ACHN (cell line): Measurements from ENCODE around the gene ANKFY1.

Source experiments
- DNase-seq: peaks from one replicate; pipeline ENCODE4 v3.0.0-alpha.2; 2015
- in situ Hi-C: cut with HindIII; loops from 2 replicates; pipeline ENCODE4 v1.10.0; 2017; ENCODE audit warnings: low sequenced_read_pairs, low pct_ligation_motif_present, low pct_unique_long_range_greater_than_20kb

ANKFY1 gene

GRCh38 chr17:4116516-4116915 lies 147.3 kb downstream of the ANKFY1 start:
- in situ Hi-C loops: no loop called here
- DNase-seq: no peak
